Measurements from ENCODE around the gene TMTC2.
"Not testable (repeated sequence)": the region's sequence is repeated elsewhere in the genome, so short reads cannot be mapped to it uniquely, and the experiment has no call there.

TMTC2 gene

DNA sequence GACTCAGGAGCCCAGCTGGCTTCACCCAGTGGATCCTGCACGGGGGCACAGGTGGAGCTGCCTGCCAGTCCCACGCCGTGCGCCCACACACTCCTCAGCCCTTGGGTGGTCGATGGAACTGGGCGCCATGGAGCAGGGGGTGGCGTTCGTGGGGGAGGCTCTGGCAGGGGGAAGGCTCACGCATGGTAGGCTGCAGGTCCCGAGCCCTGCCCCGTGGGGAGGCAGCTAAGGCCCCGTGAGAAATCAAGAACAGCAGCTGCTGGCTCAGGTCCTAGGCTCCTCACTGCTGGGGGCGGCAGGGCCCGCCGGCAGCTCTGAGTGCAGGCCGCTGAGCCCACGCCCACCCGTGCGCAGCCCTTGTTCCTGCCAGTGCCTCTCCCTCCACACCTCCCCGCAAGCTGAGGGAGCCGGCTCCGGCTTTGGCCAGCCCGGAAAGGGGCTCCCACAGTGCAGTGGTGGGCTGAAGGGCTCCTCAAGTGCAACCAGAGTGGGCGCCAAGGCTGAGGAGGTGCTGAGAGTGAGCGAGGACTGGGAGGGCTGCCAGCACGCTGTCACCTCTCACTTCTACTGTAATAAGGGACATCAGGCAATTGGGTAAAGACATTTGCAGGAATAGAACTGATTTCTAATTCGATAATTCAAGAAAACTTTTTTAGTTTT, 115.4 kb downstream of the TMTC2 start:
- H3K27me3 ChIP-seq (ENCODE audit: insufficient read depth, low read length) = no peaks in the 10 kb centered on the region
- H2AFZ ChIP-seq (ENCODE audit: low read length) = no peak overlapping the region
- no peaks in the 10 kb centered on the region for H3K9me3 ChIP-seq (ENCODE audit: low read length)
- no peaks in the 10 kb centered on the region for H3K4me1 ChIP-seq (ENCODE audit: insufficient read depth, low read length, severe bottlenecking)
- no peak overlapping the region for H3K4me3 ChIP-seq (ENCODE audit: low read depth, low read length, poor library complexity, severe bottlenecking)
- no peak for TF ChIP-seq EZH2 (IDR thresholded peaks at IDR 0.05; ENCODE audit: borderline replicate concordance, low read length)
- TF ChIP-seq, protein P1, sequence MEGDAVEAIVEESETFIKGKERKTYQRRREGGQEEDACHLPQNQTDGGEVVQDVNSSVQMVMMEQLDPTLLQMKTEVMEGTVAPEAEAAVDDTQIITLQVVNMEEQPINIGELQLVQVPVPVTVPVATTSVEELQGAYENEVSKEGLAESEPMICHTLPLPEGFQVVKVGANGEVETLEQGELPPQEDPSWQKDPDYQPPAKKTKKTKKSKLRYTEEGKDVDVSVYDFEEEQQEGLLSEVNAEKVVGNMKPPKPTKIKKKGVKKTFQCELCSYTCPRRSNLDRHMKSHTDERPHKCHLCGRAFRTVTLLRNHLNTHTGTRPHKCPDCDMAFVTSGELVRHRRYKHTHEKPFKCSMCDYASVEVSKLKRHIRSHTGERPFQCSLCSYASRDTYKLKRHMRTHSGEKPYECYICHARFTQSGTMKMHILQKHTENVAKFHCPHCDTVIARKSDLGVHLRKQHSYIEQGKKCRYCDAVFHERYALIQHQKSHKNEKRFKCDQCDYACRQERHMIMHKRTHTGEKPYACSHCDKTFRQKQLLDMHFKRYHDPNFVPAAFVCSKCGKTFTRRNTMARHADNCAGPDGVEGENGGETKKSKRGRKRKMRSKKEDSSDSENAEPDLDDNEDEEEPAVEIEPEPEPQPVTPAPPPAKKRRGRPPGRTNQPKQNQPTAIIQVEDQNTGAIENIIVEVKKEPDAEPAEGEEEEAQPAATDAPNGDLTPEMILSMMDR (IDR thresholded peaks at IDR 0.05; ENCODE audit: low read length) = no peak
- no peaks in the 10 kb centered on the region for H4K20me1 ChIP-seq (ENCODE audit: insufficient read depth, low read length)
- H3F3A ChIP-seq (ENCODE audit: insufficient read depth, low read length) = no peaks in the 10 kb centered on the region
- H3K36me3 ChIP-seq (ENCODE audit: insufficient read depth, low read length) = no peaks in the 10 kb centered on the region
- H3K79me2 ChIP-seq (ENCODE audit: insufficient read depth, low read length) = no peaks in the 10 kb centered on the region
- no peak overlapping the region for H3K9ac ChIP-seq (ENCODE audit: low read length)
- no peak overlapping the region for H3K27ac ChIP-seq (ENCODE audit: low read depth, low read length, poor library complexity, severe bottlenecking)
- H3K4me2 ChIP-seq (ENCODE audit: low read length) = no peak overlapping the region
- H3K9me2 ChIP-seq (ENCODE audit: low read depth, low read length) = no peaks in the 10 kb centered on the region

DNA sequence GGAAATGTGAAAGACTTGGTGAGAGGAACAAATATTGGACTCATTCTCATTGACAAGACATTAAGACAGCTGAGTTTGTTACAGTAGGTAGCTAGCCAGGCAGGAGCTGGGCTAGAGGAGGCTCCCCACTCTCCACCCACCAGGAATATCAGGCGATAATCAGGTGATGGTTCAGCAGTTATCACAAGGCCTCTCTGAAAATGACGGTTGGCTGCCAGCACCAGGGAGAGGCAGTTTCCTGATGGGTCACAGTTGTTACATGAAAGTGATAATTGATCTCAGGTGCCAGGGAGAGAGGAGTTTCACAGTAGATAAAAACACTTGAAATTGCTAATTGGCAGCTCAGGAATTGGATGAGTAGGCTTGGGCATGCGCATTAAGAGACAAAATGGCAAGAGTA, 116.5 kb downstream of the TMTC2 start:
- Histone ChIP-seq H3K79me2 (ENCODE audit: insufficient read depth, low read length) (no peaks in the 10 kb centered on the region), H3K4me3 (ENCODE audit: low read depth, low read length, poor library complexity, severe bottlenecking) (no peak overlapping the region), H3K4me1 (ENCODE audit: insufficient read depth, low read length, severe bottlenecking) (no peaks in the 10 kb centered on the region), H4K20me1 (ENCODE audit: insufficient read depth, low read length) (no peaks in the 10 kb centered on the region), H3K9ac (ENCODE audit: low read length) (no peak overlapping the region), H3K27me3 (ENCODE audit: insufficient read depth, low read length) (no peaks in the 10 kb centered on the region), H3F3A (ENCODE audit: insufficient read depth, low read length) (no peaks in the 10 kb centered on the region), H3K9me2 (ENCODE audit: low read depth, low read length) (no peaks in the 10 kb centered on the region), H3K27ac (ENCODE audit: low read depth, low read length, poor library complexity, severe bottlenecking) (no peak overlapping the region), H2AFZ (ENCODE audit: low read length) (no peak overlapping the region), H3K4me2 (ENCODE audit: low read length) (no peak overlapping the region), H3K36me3 (ENCODE audit: insufficient read depth, low read length) (no peaks in the 10 kb centered on the region), H3K9me3 (ENCODE audit: low read length) (no peaks in the 10 kb centered on the region)
- TF ChIP-seq EZH2 (IDR thresholded peaks at IDR 0.05; ENCODE audit: borderline replicate concordance, low read length) = no peak
- TF ChIP-seq, protein P1 (IDR thresholded peaks at IDR 0.05; ENCODE audit: low read length) = no peak

DNA sequence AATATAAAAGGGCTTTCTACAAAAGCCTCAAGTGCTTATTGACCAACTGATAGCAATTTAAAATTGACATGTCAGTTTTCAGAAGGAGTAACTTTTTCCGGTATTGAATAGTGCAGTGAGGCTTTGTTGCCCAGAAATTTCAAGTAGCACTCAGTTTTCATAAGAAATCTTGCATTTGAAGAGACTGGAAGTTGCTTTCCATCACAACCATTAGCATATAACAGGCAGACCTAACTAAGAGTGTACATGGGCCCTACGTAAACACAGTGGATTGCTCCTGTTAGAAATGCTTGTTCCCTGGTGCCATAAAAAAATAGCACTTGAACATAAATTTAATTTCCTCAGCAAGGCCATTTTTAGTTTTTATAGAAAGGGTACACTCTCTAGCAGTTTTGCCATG, 117.9 kb downstream of the TMTC2 start:
- Histone ChIP-seq H3K27ac (ENCODE audit: low read depth, low read length, poor library complexity, severe bottlenecking) (no peak overlapping the region), H3K36me3 (ENCODE audit: insufficient read depth, low read length) (no peaks in the 10 kb centered on the region), H3K9me2 (ENCODE audit: low read depth, low read length) (no peaks in the 10 kb centered on the region), H3K4me3 (ENCODE audit: low read depth, low read length, poor library complexity, severe bottlenecking) (no peak overlapping the region), H2AFZ (ENCODE audit: low read length) (no peak overlapping the region), H3F3A (ENCODE audit: insufficient read depth, low read length) (no peaks in the 10 kb centered on the region), H3K4me2 (ENCODE audit: low read length) (no peak overlapping the region), H3K27me3 (ENCODE audit: insufficient read depth, low read length) (no peaks in the 10 kb centered on the region), H3K9me3 (ENCODE audit: low read length) (no peaks in the 10 kb centered on the region), H3K4me1 (ENCODE audit: insufficient read depth, low read length, severe bottlenecking) (no peaks in the 10 kb centered on the region), H3K9ac (ENCODE audit: low read length) (no peak overlapping the region), H3K79me2 (ENCODE audit: insufficient read depth, low read length) (no peaks in the 10 kb centered on the region), H4K20me1 (ENCODE audit: insufficient read depth, low read length) (no peaks in the 10 kb centered on the region)
- no peak for TF ChIP-seq EZH2 (IDR thresholded peaks at IDR 0.05; ENCODE audit: borderline replicate concordance, low read length)
- TF ChIP-seq, protein P1 (IDR thresholded peaks at IDR 0.05; ENCODE audit: low read length) = no peak

DNA sequence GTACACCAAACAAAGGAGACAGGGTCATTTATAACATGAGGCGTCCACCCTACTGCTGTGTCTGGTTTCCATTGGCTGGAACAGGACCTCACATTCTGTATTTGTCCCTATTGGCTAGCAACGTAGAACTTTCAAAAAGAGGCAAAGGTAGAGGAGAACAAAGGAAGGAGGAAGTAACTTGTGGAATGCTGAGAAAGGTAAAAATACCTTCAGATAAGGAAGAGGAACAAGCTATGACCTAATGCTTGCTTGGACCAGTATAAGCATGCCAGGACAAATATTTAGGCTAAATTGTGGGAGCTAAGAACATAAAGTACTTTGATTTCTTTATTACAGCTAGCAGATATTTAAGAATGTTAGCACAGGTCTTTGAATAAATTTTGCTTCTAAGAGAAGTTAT, 118.3 kb downstream of the TMTC2 start:
- not testable (repeated sequence) for H3F3A ChIP-seq (ENCODE audit: insufficient read depth, low read length); H2AFZ ChIP-seq (ENCODE audit: low read length); H3K79me2 ChIP-seq (ENCODE audit: insufficient read depth, low read length); H3K27me3 ChIP-seq (ENCODE audit: insufficient read depth, low read length); H3K9me2 ChIP-seq (ENCODE audit: low read depth, low read length); H3K36me3 ChIP-seq (ENCODE audit: insufficient read depth, low read length); H3K9me3 ChIP-seq (ENCODE audit: low read length); H3K4me3 ChIP-seq (ENCODE audit: low read depth, low read length, poor library complexity, severe bottlenecking); H3K27ac ChIP-seq (ENCODE audit: low read depth, low read length, poor library complexity, severe bottlenecking); H3K4me2 ChIP-seq (ENCODE audit: low read length); H3K4me1 ChIP-seq (ENCODE audit: insufficient read depth, low read length, severe bottlenecking); H3K9ac ChIP-seq (ENCODE audit: low read length); H4K20me1 ChIP-seq (ENCODE audit: insufficient read depth, low read length)
